ENCODE results near the gene ACAP1.
"Not testable (repeated sequence)": the region's sequence is repeated elsewhere in the genome, so short reads cannot be mapped to it uniquely, and the experiment has no call there.

GRCh38 chr17:7335765-7336164 lies 564 bp upstream of the ACAP1 start:
- not testable (repeated sequence) for TF ChIP-seq EZH2 (IDR thresholded peaks at IDR 0.05; ENCODE audit: low read depth); CTCF (conservative IDR thresholded peaks at IDR 0.05)

Data from PC-9 (cell line).